Measurements from ENCODE around the gene IFNA1.
"Not testable (repeated sequence)": the region's sequence is repeated elsewhere in the genome, so short reads cannot be mapped to it uniquely, and the experiment has no call there.

IFNA1 gene

GRCh38 chr9:21440139-21440538, at the start of gene IFNA1:
Gene IFNA1 (plus strand): TSS chr9:21440439. CDS start chr9:21440508, 69 bp downstream.
- DNase-seq: no peak

GRCh38 chr9:21392270-21392669, 48.0 kb upstream of the IFNA1 start:
- DNase-seq: no peak

- DNase-seq: no peak
These were observed 44.2 kb upstream of the IFNA1 start for GRCh38 chr9:21395778-21396717.

GRCh38 chr9:21398955-21399489, 41.2 kb upstream of the IFNA1 start:
- no peak for DNase-seq

- DNase-seq: no peak
These were observed 40.3 kb upstream of the IFNA1 start for GRCh38 chr9:21399956-21400355.

GRCh38 chr9:21402386-21403251, 37.6 kb upstream of the IFNA1 start:
- DNase-seq: no peak

- DNase-seq: no peak
These were observed 36.1 kb upstream of the IFNA1 start for GRCh38 chr9:21404146-21404545.

- no peak for DNase-seq
These were observed 31.4 kb upstream of the IFNA1 start, which contains the start of gene IFNA8 for GRCh38 chr9:21408817-21409216. Gene IFNA8 (plus strand): TSS chr9:21409117. CDS start chr9:21409177, 60 bp downstream.

GRCh38 chr9:21412107-21412506, 28.1 kb upstream of the IFNA1 start:
- DNase-seq: no peak

GRCh38 chr9:21413151-21413550, 27.1 kb upstream of the IFNA1 start:
- no peak for DNase-seq

GRCh38 chr9:21413624-21414023, 26.6 kb upstream of the IFNA1 start:
- no peak for DNase-seq

- no peak for DNase-seq
These were observed 25.9 kb upstream of the IFNA1 start for GRCh38 chr9:21414220-21414940.

- no peak for DNase-seq
These were observed 24.6 kb upstream of the IFNA1 start for GRCh38 chr9:21415493-21416267.

GRCh38 chr9:21428235-21428634, 12.0 kb upstream of the IFNA1 start:
- no peak for DNase-seq

- no peak for DNase-seq
These were observed 11.0 kb upstream of the IFNA1 start for GRCh38 chr9:21429191-21429590.

GRCh38 chr9:21432672-21433425, 7.4 kb upstream of the IFNA1 start:
- DNase-seq: no peak

GRCh38 chr9:21434202-21435014, 5.8 kb upstream of the IFNA1 start:
- no peak for DNase-seq

GRCh38 chr9:21435015-21435383, 5.2 kb upstream of the IFNA1 start:
- DNase-seq: not testable (repeated sequence)

GRCh38 chr9:21443849-21444625, 3.8 kb downstream of the IFNA1 start:
- DNase-seq: no peak
